ENCODE data around the gene AGBL4.

GRCh38 chr1:48686159-48686558 is 1337.6 kb downstream of the AGBL4 start:
- TF ChIP-seq POLR2AphosphoS5 (IDR thresholded peaks at IDR 0.05; ENCODE audit: control insufficient read depth, insufficient read depth, low read depth, low read length) (no peak), CEBPZ (IDR thresholded peaks at IDR 0.05; ENCODE audit: borderline replicate concordance, low read depth, low read length) (no peak), U2AF2 (optimal IDR thresholded peaks at IDR 0.05; ENCODE audit: low read depth, low read length) (no peak), CTCF (IDR thresholded peaks at IDR 0.05 in 2 of 3, conservative IDR thresholded peaks at IDR 0.05 in 1 of 3; ENCODE audit: insufficient read depth in 2 of 3, low read depth in 1 of 3, low read length in 3 of 3) (no peak), RFX5 (IDR thresholded peaks at IDR 0.05; ENCODE audit: low read depth, low read length) (no peak), ZSCAN32 (CRISPR knock-in tag; IDR thresholded peaks at IDR 0.05) (no peak), SRSF3 (IDR thresholded peaks at IDR 0.05; ENCODE audit: insufficient read depth, low read length) (no peak), NCOA1 (IDR thresholded peaks at IDR 0.05; ENCODE audit: low read depth) (no peak), KAT8 (IDR thresholded peaks at IDR 0.05; ENCODE audit: low read depth) (no peak)
